ENCODE results near the gene ATP2B2.

GRCh38 chr3:10291641-10292040 lies 213.7 kb downstream of the ATP2B2 start:
- TF ChIP-seq POLR2A (IDR thresholded peaks at IDR 0.05; ENCODE audit: low read length) (no peak), GATA1 (IDR thresholded peaks at IDR 0.05; ENCODE audit: low read depth, low read length) (no peak)

Data from erythroblast (primary cell).